Suprapubic skin (tissue), 4 donors: ENCODE data around the gene INPP4B.

Experiments used
- CTCF ChIP-seq, 2 donors: fragments of 200-600 bp in 1 of 2; fragments of 450-650 bp in 1 of 2; sonication (generic) in 1 of 2; IDR thresholded peaks; one replicate each; pipeline ENCODE4 v1.5.1; 2016 to 2019; ENCODE audit warnings: antibody characterized with exemption in 2 of 2, mild to moderate bottlenecking in 1 of 2, moderate library complexity in 1 of 2
- EP300 ChIP-seq: sonication (generic); formaldehyde crosslinking; IDR thresholded peaks from one replicate; pipeline ENCODE4 v1.6.1; 2017; ENCODE audit warnings: antibody characterized with exemption
- POLR2A ChIP-seq, 2 donors: fragments of 450-650 bp; IDR thresholded peaks; one replicate each; pipeline ENCODE4 v1.6.1; 2017; ENCODE audit warnings: antibody characterized with exemption in 2 of 2, mild to moderate bottlenecking in 2 of 2, moderate library complexity in 2 of 2
- POLR2AphosphoS5 ChIP-seq, 3 donors: sonication (generic); formaldehyde crosslinking; IDR thresholded peaks; one replicate each; pipeline ENCODE4 v1.6.1; 2017; ENCODE audit warnings: antibody characterized with exemption in 3 of 3

DNA sequence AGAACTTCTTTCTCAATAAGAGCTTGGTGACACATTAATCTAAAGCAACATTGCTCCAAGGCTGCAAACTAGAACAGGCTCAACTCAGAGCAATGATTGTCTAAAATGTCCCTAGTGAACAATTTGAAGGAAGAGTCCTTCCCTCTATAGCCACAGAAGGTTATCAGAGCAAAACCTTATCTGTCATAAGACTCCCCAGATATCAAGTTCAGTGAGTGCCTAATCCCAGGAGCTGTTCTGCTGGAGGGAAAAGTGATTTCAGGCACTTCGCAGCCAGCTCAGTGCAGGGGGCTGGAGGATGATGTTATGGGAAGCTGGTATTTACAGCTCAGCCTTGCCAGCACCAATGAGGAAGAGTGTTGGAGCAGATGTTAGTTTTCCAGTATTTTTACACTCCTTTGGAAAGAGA, 497.5 kb downstream of the INPP4B start:
- TF ChIP-seq CTCF (IDR thresholded peaks at IDR 0.05) (no peak), POLR2A (IDR thresholded peaks at IDR 0.05) (no peak), POLR2AphosphoS5 (IDR thresholded peaks at IDR 0.05) (no peak), EP300 (no peak)
